GM12878 (cell line): ENCODE results near the gene ZNF335. TPM values are rescaled to one million over a fixed set of nuclear protein-coding genes. Genes with fewer than 3 reads are reported as not detected.

ENCODE experiments used
- ATAC-seq: fragments of 200-7000 bp; cut with Tn5 transposase; 3 replicates; pipeline ENCODE4 v1.9.1; 2020; ENCODE audit warnings: mild to moderate bottlenecking, moderate library complexity
- BruUV-seq: library from RNA; stranded (reverse); fragments of 400-500 nt; replicated peaks from 2 replicates; lab custom pipeline; 2021; lab: Mats Ljungman, UMichigan
- CTCF ChIA-PET: fragments of 300-600 bp; sonication (Branson Sonifier 250); formaldehyde crosslinking; extraction: SDS; loops from one replicate; lab custom pipeline; 2021; ENCODE audit warnings: inconsistent platforms; lab: Yijun Ruan, JAX
- POLR2A ChIA-PET: fragments of 350-600 bp; formaldehyde crosslinking; extraction: SDS; loops from one replicate; lab custom pipeline; 2021; ENCODE audit warnings: inconsistent platforms; lab: Charles Lee
- RAD21 ChIA-PET: fragments of 300-600 bp; sonication (Branson Sonifier 250); formaldehyde crosslinking; loops from one replicate; lab custom pipeline; 2023; ENCODE audit warnings: antibody characterized with exemption; ENCODE audit not compliant: unreplicated experiment; lab: Charles Lee
- SMC1A ChIA-PET: fragments of 300-600 bp; sonication (Branson Sonifier 250); formaldehyde crosslinking; loops from one replicate; lab custom pipeline; 2023; ENCODE audit not compliant: unreplicated experiment, uncharacterized antibody; lab: Charles Lee
- DNase-seq: peaks from one replicate; pipeline ENCODE4 v3.0.0-alpha.2; 2011; ENCODE audit warnings: low read depth, low spot score
- FAIRE-seq: peaks from 3 replicates; lab custom pipeline; 2011; peaks lifted over from hg19 to GRCh38; lab: Jason Lieb, UNC
- H2AFZ ChIP-seq: 2 replicates; pipeline ENCODE4 v1.6.0; 2011; ENCODE audit warnings: low read depth, low read length, control low read depth; ENCODE audit not compliant: control insufficient read depth
- H3K27ac ChIP-seq: 2 replicates; pipeline ENCODE4 v1.5.1; 2011; ENCODE audit warnings: control low read depth; ENCODE audit not compliant: control insufficient read depth, insufficient read depth
- H3K27me3 ChIP-seq, 2 experiments: replicated peaks in 1 of 2; 2 replicates each; pipeline versions ENCODE4 v1.6.0 to v1.6.1; 2011; ENCODE audit warnings: low read length in 1 of 2; ENCODE audit not compliant: control insufficient read depth in 2 of 2, insufficient read depth in 2 of 2
- H3K36me3 ChIP-seq, 2 experiments: 2 replicates each; pipeline ENCODE4 v1.5.1; 2011; ENCODE audit warnings: low read length in 1 of 2; ENCODE audit not compliant: control insufficient read depth in 2 of 2, insufficient read depth in 2 of 2
- H3K4me1 ChIP-seq: 2 replicates; pipeline ENCODE4 v1.6.1; 2011; ENCODE audit warnings: mild to moderate bottlenecking, low read length, moderate library complexity, mixed read lengths; ENCODE audit not compliant: control insufficient read depth, insufficient read depth
- H3K4me2 ChIP-seq: 2 replicates; pipeline ENCODE4 v1.6.0; 2011; ENCODE audit warnings: control low read depth; ENCODE audit not compliant: control insufficient read depth, insufficient read depth
- H3K4me3 ChIP-seq: fragments of 200-600 bp; sonication (generic); 2 replicates; pipeline ENCODE4 v1.5.1; 2016
- H3K79me2 ChIP-seq: 2 replicates; pipeline ENCODE4 v1.6.0; 2011; ENCODE audit warnings: low read length; ENCODE audit not compliant: control insufficient read depth, insufficient read depth
- H3K9ac ChIP-seq: 2 replicates; pipeline ENCODE4 v1.8.0; 2011; ENCODE audit warnings: low read length, control low read depth, mixed read lengths; ENCODE audit not compliant: control insufficient read depth, insufficient read depth
- H3K9me3 ChIP-seq: replicated peaks from 3 replicates; pipeline ENCODE4 v1.5.1; 2011; ENCODE audit warnings: mild to moderate bottlenecking, low read length; ENCODE audit not compliant: control insufficient read depth, insufficient read depth
- H4K20me1 ChIP-seq: 2 replicates; pipeline ENCODE4 v1.6.0; 2011; ENCODE audit not compliant: control insufficient read depth, insufficient read depth
- CREB1 ChIP-seq: IDR thresholded peaks from 2 replicates; pipeline ENCODE4 v1.6.1; 2012; ENCODE audit warnings: low read depth, mild to moderate bottlenecking, inconsistent platforms
- POLR2A ChIP-seq: IDR thresholded peaks from 2 replicates; pipeline ENCODE4 v1.6.1; 2011; ENCODE audit warnings: low read depth, mild to moderate bottlenecking, low read length
- RAD51 ChIP-seq: fragments of 450-650 bp; IDR thresholded peaks from 2 replicates; pipeline ENCODE4 v1.6.1; 2016; ENCODE audit warnings: moderate library complexity, mild to moderate bottlenecking, inconsistent platforms
- SRF ChIP-seq, 2 experiments: IDR thresholded peaks; 2 replicates each; pipeline ENCODE4 v1.6.1; 2011; ENCODE audit warnings: low read depth in 2 of 2, low read length in 2 of 2, mild to moderate bottlenecking in 1 of 2, moderate library complexity in 1 of 2
- WGBS: methylation state at CpG from one replicate; pipeline ENCODE4 v1.1.6; 2016; ENCODE audit warnings: low lambda C conversion rate; ENCODE audit not compliant: insufficient replicate concordance, insufficient coverage; ENCODE audit errors: missing lambda C conversion rate; 5-methylcytosine and 5-hydroxymethylcytosine counted together
- in situ Hi-C: fragments of 300-500 bp; cut with MboI; formaldehyde crosslinking; loops from 9 replicates; pipeline ENCODE4 v1.14.3; 2018; ENCODE audit warnings: mixed read lengths
- intact Hi-C: fragments of 100-400 bp; cut with micrococcal nuclease; formaldehyde crosslinking; loops from one replicate; pipeline ENCODE4 v1.14.2; 2022; ENCODE audit not compliant: unreplicated experiment
- polyA plus RNA-seq, 11 experiments: library from polyadenylated mRNA; depleted of rRNA in 4 of 11; unstranded in 6 of 11; stranded (reverse) in 5 of 11; fragments of >200 nt; fragmentation: Nextera tagmentation in 4 of 11; fragmentation: Illumina TruSeq in 1 of 11; extraction: Ambion mirVana in 4 of 11; extraction: Trizol in 1 of 11; gene quantifications; 1 replicate in 1 of 11; 2 replicates in 10 of 11; pipeline versions ENCODE4 v1.2.1 to v1.2.3, GENCODE V29; 2011 to 2016; ENCODE audit warnings: inconsistent platforms in 2 of 11, missing spikeins in 2 of 11, low read depth in 1 of 11
- total RNA-seq, 4 experiments: library from RNA; depleted of rRNA in 3 of 4; stranded (reverse); fragments of >200 nt in 3 of 4; fragmentation: Illumina TruSeq in 1 of 4; extraction: Trizol in 1 of 4; gene quantifications; 2 replicates each; pipeline versions ENCODE4 v1.2.1 to v1.2.3, GENCODE V29; 2013 to 2021
- TF ChIP-seq, protein P1 (sequence below): fragments of 450-650 bp; IDR thresholded peaks from 2 replicates; pipeline ENCODE4 v1.6.1; 2018; ENCODE audit warnings: mild to moderate bottlenecking, low read depth, moderate library complexity; ENCODE audit not compliant: partially characterized antibody

Gene ZNF335
- total and polyA plus RNA-seq, 10 of the 15 experiments (the other 5 are each of a cell fraction or from before 2014, with no cell fraction given): 0.74 to 30.1 (median 14.5) TPM

DNA sequence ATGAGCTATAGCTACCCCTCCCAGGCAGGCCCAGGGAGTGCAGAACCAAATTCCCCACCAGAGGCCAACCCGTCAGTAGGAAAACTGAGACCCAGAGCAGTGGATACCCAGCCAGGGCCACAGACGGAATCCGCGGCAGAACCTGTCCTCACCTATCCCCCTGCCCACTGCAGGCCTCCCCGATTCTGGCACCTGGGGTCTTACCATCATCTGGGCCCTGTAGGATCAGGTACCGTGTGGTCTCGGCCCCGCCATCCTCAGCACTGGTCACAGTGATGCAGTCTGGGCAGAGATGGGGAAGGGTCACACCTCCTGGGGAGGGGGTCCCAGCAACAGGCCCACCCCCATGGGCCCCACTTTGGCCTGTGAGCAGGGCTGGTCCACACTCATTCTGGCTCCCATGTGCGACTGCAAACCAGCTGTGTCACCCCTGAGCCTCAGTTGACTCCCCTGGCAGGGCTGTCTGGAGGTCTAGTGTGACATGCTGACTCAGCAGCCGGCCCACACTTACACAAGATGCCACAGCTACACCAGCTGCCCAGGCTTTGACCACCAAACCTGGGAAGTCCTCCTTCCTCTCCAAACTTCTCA lies 3.8 kb downstream of the ZNF335 start (continued):
- TF ChIP-seq RAD51: no peak

DNA sequence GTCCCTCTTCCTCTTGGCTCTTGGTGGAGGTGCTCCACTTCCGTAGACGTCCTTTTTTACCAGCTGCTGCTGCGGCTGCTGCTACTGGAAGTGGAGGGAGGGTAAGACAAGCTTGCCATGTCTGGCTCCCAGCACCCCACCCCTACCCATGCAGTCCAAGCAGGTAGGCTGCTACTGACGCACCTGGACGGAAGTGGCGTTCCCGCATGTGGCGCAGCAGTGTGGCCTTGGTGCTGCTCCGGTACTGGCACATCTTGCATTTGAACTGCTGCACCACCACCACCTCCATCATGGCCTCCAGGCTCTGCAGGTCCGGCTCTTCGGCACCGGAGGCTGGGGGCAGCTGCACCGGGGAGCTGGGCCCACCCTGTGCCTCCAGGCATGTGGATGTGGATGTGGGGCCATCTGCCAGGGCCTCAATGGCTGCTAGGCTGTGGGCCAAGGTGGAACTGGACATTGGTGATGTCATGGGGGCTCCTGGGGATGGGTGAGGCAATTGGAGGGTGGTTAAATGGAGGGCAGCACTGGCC lies 4.4 kb downstream of the ZNF335 start:
- ChIA-PET CTCF (interaction anchor here (0.8 to 4.1 kb wide), 5 partner anchors 14 to 110 kb away, joined by 3 to 33 read pairs (median 5); partner anchors contain the start of genes ACOT8, MMP9 and ZSWIM3), RAD21 (no interaction called here)
- Histone ChIP-seq H3K4me3 (no peak overlapping the region), H3K27ac (no peak overlapping the region), H2AFZ (no peak overlapping the region)
- ATAC-seq (no peak), DNase-seq (no peak)
- intact Hi-C loops: no loop called here
- peak; percentile 18; the same call in 1 of the 2 replicates for TF ChIP-seq POLR2A
- no peak for TF ChIP-seq CREB1
- TF ChIP-seq SRF (IDR thresholded peaks at IDR 0.05; ENCODE audit: low read depth in 2 of 2, low read length in 2 of 2): no peak
- TF ChIP-seq, protein P1, sequence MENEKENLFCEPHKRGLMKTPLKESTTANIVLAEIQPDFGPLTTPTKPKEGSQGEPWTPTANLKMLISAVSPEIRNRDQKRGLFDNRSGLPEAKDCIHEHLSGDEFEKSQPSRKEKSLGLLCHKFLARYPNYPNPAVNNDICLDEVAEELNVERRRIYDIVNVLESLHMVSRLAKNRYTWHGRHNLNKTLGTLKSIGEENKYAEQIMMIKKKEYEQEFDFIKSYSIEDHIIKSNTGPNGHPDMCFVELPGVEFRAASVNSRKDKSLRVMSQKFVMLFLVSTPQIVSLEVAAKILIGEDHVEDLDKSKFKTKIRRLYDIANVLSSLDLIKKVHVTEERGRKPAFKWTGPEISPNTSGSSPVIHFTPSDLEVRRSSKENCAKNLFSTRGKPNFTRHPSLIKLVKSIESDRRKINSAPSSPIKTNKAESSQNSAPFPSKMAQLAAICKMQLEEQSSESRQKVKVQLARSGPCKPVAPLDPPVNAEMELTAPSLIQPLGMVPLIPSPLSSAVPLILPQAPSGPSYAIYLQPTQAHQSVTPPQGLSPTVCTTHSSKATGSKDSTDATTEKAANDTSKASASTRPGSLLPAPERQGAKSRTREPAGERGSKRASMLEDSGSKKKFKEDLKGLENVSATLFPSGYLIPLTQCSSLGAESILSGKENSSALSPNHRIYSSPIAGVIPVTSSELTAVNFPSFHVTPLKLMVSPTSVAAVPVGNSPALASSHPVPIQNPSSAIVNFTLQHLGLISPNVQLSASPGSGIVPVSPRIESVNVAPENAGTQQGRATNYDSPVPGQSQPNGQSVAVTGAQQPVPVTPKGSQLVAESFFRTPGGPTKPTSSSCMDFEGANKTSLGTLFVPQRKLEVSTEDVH: no peak
- TF ChIP-seq, all 136 proteins: peak for 1
- Histone ChIP-seq H3K27me3 (no peaks in the 10 kb centered on the region), H3K79me2 (peaks cover 34% of the 10 kb centered on the region), H3K9ac (no peak overlapping the region), H3K4me2 (no peak overlapping the region), H3K9me3 (no peaks in the 10 kb centered on the region; the same call in 2 of the 3 replicates), H4K20me1 (no peaks in the 10 kb centered on the region), H3K36me3 (peaks cover 8 to 33% of the 10 kb centered on the region in 2 experiments), H3K4me1 (peaks cover 15% of the 10 kb centered on the region)
- WGBS: 96% methylated on average over 13 of the region's 13 CpGs
- SMC1A ChIA-PET: no interaction called here
- BruUV-seq: no TSS peak
- no peak for FAIRE-seq
- POLR2A ChIA-PET: no interaction called here
- in situ Hi-C loops: no loop called here
